Activated gamma-delta T cell (primary cell): ENCODE results near the gene TXNDC2.

Experiments
- DNase-seq: peaks from one replicate; lab custom pipeline; 2025; lab: John Stamatoyannopoulos, UW

Gene TXNDC2

GRCh38 chr18:9860682-9861081, 25.1 kb upstream of the TXNDC2 start:
- DNase-seq = no peak

GRCh38 chr18:9861157-9861556, 24.6 kb upstream of the TXNDC2 start:
- no peak for DNase-seq

- DNase-seq = no peak
Measured at GRCh38 chr18:9861933-9862332, 23.8 kb upstream of the TXNDC2 start.

GRCh38 chr18:9862686-9863085, 23.1 kb upstream of the TXNDC2 start:
- no peak for DNase-seq

- no peak for DNase-seq
Measured at GRCh38 chr18:9863282-9863681, 22.5 kb upstream of the TXNDC2 start.

GRCh38 chr18:9865764-9866490, 19.8 kb upstream of the TXNDC2 start:
- no peak for DNase-seq

GRCh38 chr18:9866627-9867026, 19.1 kb upstream of the TXNDC2 start:
- no peak for DNase-seq

- DNase-seq = no peak
Measured at GRCh38 chr18:9867071-9867594, 18.6 kb upstream of the TXNDC2 start.

GRCh38 chr18:9868857-9869714, 16.7 kb upstream of the TXNDC2 start:
- DNase-seq = no peak

- DNase-seq = no peak
Measured at GRCh38 chr18:9869715-9870430, 15.9 kb upstream of the TXNDC2 start.

GRCh38 chr18:9870431-9871008, 15.3 kb upstream of the TXNDC2 start:
- no peak for DNase-seq

GRCh38 chr18:9871244-9871746, 14.5 kb upstream of the TXNDC2 start:
- no peak for DNase-seq

GRCh38 chr18:9872823-9873222, 12.9 kb upstream of the TXNDC2 start:
- no peak for DNase-seq

GRCh38 chr18:9874728-9875127, 11.0 kb upstream of the TXNDC2 start:
- DNase-seq = no peak

GRCh38 chr18:9876212-9876866, 9.4 kb upstream of the TXNDC2 start:
- no peak for DNase-seq

GRCh38 chr18:9876867-9877654, 8.7 kb upstream of the TXNDC2 start:
- no peak for DNase-seq

GRCh38 chr18:9877655-9878014, 8.1 kb upstream of the TXNDC2 start:
- DNase-seq = no peak

GRCh38 chr18:9878095-9878494, 7.7 kb upstream of the TXNDC2 start:
- DNase-seq = no peak

- no peak for DNase-seq
Measured at GRCh38 chr18:9878783-9879242, 7.0 kb upstream of the TXNDC2 start.

- no peak for DNase-seq
Measured at GRCh38 chr18:9884090-9884489, 1.7 kb upstream of the TXNDC2 start.
